ENCODE measurements around the gene PHACTR4. TPM values are rescaled to one million over a fixed set of nuclear protein-coding genes. Genes with fewer than 3 reads are reported as not detected.
A peak's percentile ranks its signal among the peaks of the same experiment; 100 is the strongest.

The PHACTR4 gene
- total and polyA plus RNA-seq, 10 of the 15 experiments (the other 5 are each of a cell fraction or from before 2014, with no cell fraction given), result 8.9 to 34.2 (median 12.5) TPM

GRCh38 chr1:28417441-28417922 lies 47.9 kb downstream of the PHACTR4 start (continued):
- peak; percentile 45; the same call in 1 of the 2 replicates for TF ChIP-seq ZBTB40 (IDR thresholded peaks at IDR 0.05; ENCODE audit: borderline replicate concordance)
- peak; percentile 38; the same call in 1 of the 2 replicates for TF ChIP-seq IKZF1 (conservative IDR thresholded peaks at IDR 0.05)
- TF ChIP-seq PKNOX1 (IDR thresholded peaks at IDR 0.05), result peak; percentile 58
- TF ChIP-seq BMI1 (IDR thresholded peaks at IDR 0.05; ENCODE audit: borderline replicate concordance), result peak; percentile 64; the same call in 1 of the 2 replicates
- peak; percentile 58 for TF ChIP-seq MTA2 (IDR thresholded peaks at IDR 0.05; ENCODE audit: low read depth)
- peak; percentile 79 for TF ChIP-seq RUNX3 (IDR thresholded peaks at IDR 0.05; ENCODE audit: low read length)
- no peak for TF ChIP-seq BRCA1 (IDR thresholded peaks at IDR 0.05; ENCODE audit: low read depth, low read length)
- TF ChIP-seq ZBTB33 (IDR thresholded peaks at IDR 0.05), result peak; percentile 12; the same call in 1 of the 2 replicates
- 0 out of 2 replicates have a peak, but pooled peaks have one; percentile 37 for TF ChIP-seq YY1 (IDR thresholded peaks at IDR 0.05; ENCODE audit: low read depth, low read length)
- peak; percentile 20 for TF ChIP-seq MEF2B (IDR thresholded peaks at IDR 0.05; ENCODE audit: partially characterized antibody, poor library complexity, severe bottlenecking)
